Natural killer cell (primary cell): ENCODE results near the gene REEP1. TPM values are rescaled to one million over a fixed set of nuclear protein-coding genes. Genes with fewer than 3 reads are reported as not detected.

Experiments
- ATAC-seq, 3 donors: fragments of 150-1000 bp in 2 of 3; fragments of 200-7000 bp in 1 of 3; cut with Tn5 transposase; 1 replicate in 1 of 3; 2 replicates in 2 of 3; pipeline ENCODE4 v1.10.0; 2021; ENCODE audit warnings: mild to moderate bottlenecking in 2 of 3, moderate library complexity in 2 of 3
- DNase-seq, 2 donors: peaks; one replicate each; pipeline versions ENCODE4 v3.0.0 to v3.0.0-alpha.2; 2013 to 2021; ENCODE audit warnings: mixed read lengths in 1 of 2
- H3K27ac ChIP-seq: one replicate; pipeline ENCODE4 v1.5.1; 2013; ENCODE audit warnings: mild to moderate bottlenecking, low read length
- H3K27me3 ChIP-seq: one replicate; pipeline ENCODE4 v1.6.1; 2013; ENCODE audit warnings: low read length; ENCODE audit not compliant: control insufficient read depth, insufficient read depth
- H3K36me3 ChIP-seq: one replicate; pipeline ENCODE4 v1.6.1; 2013; ENCODE audit warnings: low read length; ENCODE audit not compliant: control insufficient read depth, insufficient read depth
- H3K4me1 ChIP-seq: one replicate; pipeline ENCODE4 v1.6.1; 2013; ENCODE audit warnings: low read length; ENCODE audit not compliant: control insufficient read depth, insufficient read depth
- H3K4me3 ChIP-seq: one replicate; pipeline ENCODE4 v1.5.1; 2013; ENCODE audit warnings: low read length
- H3K9me3 ChIP-seq: one replicate; pipeline ENCODE4 v1.6.1; 2013; ENCODE audit warnings: low read length; ENCODE audit not compliant: control insufficient read depth, insufficient read depth
- H3K27ac Mint-ChIP-seq, 2 donors: one replicate each; pipeline ENCODE4 v1.8.0; 2022; ENCODE audit warnings: mild to moderate bottlenecking in 2 of 2, mixed read lengths in 2 of 2, moderate library complexity in 1 of 2
- H3K27me3 Mint-ChIP-seq, 2 donors: one replicate each; pipeline ENCODE4 v1.8.0; 2022; ENCODE audit warnings: low read depth in 2 of 2, mixed read lengths in 2 of 2
- H3K36me3 Mint-ChIP-seq: one replicate; pipeline ENCODE4 v1.8.0; 2022; ENCODE audit warnings: mixed read lengths
- H3K4me1 Mint-ChIP-seq, 2 donors: one replicate each; pipeline ENCODE4 v1.8.0; 2022; ENCODE audit warnings: mixed read lengths in 2 of 2
- H3K4me3 Mint-ChIP-seq: one replicate; pipeline ENCODE4 v1.8.0; 2022; ENCODE audit warnings: mild to moderate bottlenecking, moderate library complexity, mixed read lengths
- H3K9me3 Mint-ChIP-seq, 2 donors: one replicate each; pipeline ENCODE4 v1.8.0; 2022; ENCODE audit warnings: mixed read lengths in 2 of 2
- CTCF ChIP-seq: fragments of 200-600 bp; IDR thresholded peaks from one replicate; pipeline ENCODE4 v1.8.0; 2022; ENCODE audit warnings: antibody characterized with exemption
- WGBS: methylation state at CpG from one replicate; pipeline ENCODE4 v1.1.7; 2013; ENCODE audit warnings: missing lambda C conversion rate; ENCODE audit not compliant: insufficient coverage; 5-methylcytosine and 5-hydroxymethylcytosine counted together
- intact Hi-C: fragments of 100-400 bp; cut with micrococcal nuclease; formaldehyde crosslinking; loops from one replicate; pipeline ENCODE4 v1.14.2; 2022
- total RNA-seq, 4 donors: library from RNA; stranded (reverse); fragments of 120-200 nt in 1 of 4; gene quantifications; one replicate each; pipeline versions ENCODE4 v1.2.3 to v1.2.4, GENCODE V29; 2013 to 2022

REEP1 gene
- total RNA-seq, 3 donors from 2014 or later (not counting 1 experiment from before 2014, with no cell fraction given): 0.10 TPM; not detected in 2

- Mint-ChIP-seq H3K27ac (no peak overlapping the region), H3K9me3 (no peaks in the 10 kb centered on the region), H3K4me3 (no peak overlapping the region), H3K36me3 (no peaks in the 10 kb centered on the region), H3K27me3 (peaks cover 34 to 36% of the 10 kb centered on the region in 2 donors), H3K4me1 (no peaks in the 10 kb centered on the region)
- Histone ChIP-seq H3K27ac (no peak overlapping the region), H3K36me3 (no peaks in the 10 kb centered on the region), H3K4me1 (no peaks in the 10 kb centered on the region), H3K4me3 (no peak overlapping the region), H3K27me3 (no peaks in the 10 kb centered on the region), H3K9me3 (no peaks in the 10 kb centered on the region)
- intact Hi-C loops: no loop called here
- 92% methylated on average over 6 of the region's 6 CpGs for WGBS
- no peak for DNase-seq
- no peak for ATAC-seq
- no peak for TF ChIP-seq CTCF
These were observed 40.5 kb downstream of the REEP1 start for GRCh38 chr2:86296947-86297346.

GRCh38 chr2:86295066-86295465 is 42.4 kb downstream of the REEP1 start:
- TF ChIP-seq CTCF: no peak
- ATAC-seq: no peak
- Histone ChIP-seq H3K4me1 (no peaks in the 10 kb centered on the region), H3K36me3 (no peaks in the 10 kb centered on the region), H3K9me3 (no peaks in the 10 kb centered on the region), H3K27ac (no peak overlapping the region), H3K27me3 (no peaks in the 10 kb centered on the region), H3K4me3 (no peak overlapping the region)
- no peaks in the 10 kb centered on the region for H3K4me1 Mint-ChIP-seq
- H3K4me3 Mint-ChIP-seq: no peak overlapping the region
- no peak for DNase-seq
- H3K27ac Mint-ChIP-seq: no peak overlapping the region
- H3K27me3 Mint-ChIP-seq: peaks cover 29 to 30% of the 10 kb centered on the region in 2 donors
- 89% methylated on average over 8 of the region's 8 CpGs for WGBS
- no peaks in the 10 kb centered on the region for H3K36me3 Mint-ChIP-seq
- H3K9me3 Mint-ChIP-seq: no peaks in the 10 kb centered on the region
- intact Hi-C loops: no loop called here

- Mint-ChIP-seq H3K4me3 (no peak overlapping the region), H3K9me3 (no peaks in the 10 kb centered on the region), H3K27ac (no peak overlapping the region), H3K4me1 (no peaks in the 10 kb centered on the region), H3K27me3 (peaks cover 25 to 28% of the 10 kb centered on the region in 2 donors), H3K36me3 (no peaks in the 10 kb centered on the region)
- no peak for DNase-seq
- H3K9me3 ChIP-seq: no peaks in the 10 kb centered on the region
- no peaks in the 10 kb centered on the region for H3K36me3 ChIP-seq
- intact Hi-C loops: no loop called here
- no peaks in the 10 kb centered on the region for H3K4me1 ChIP-seq
- WGBS: 100% methylated on average over 2 of the region's 3 CpGs
- no peak for ATAC-seq
- no peak for TF ChIP-seq CTCF
- no peak overlapping the region for H3K4me3 ChIP-seq
- no peak overlapping the region for H3K27ac ChIP-seq
- no peaks in the 10 kb centered on the region for H3K27me3 ChIP-seq
These were observed 43.8 kb downstream of the REEP1 start for GRCh38 chr2:86293612-86294011.
